ENCODE measurements around the gene CCDC92B. TPM values are rescaled to one million over a fixed set of nuclear protein-coding genes. Genes with fewer than 3 reads are reported as not detected.
"Not testable (repeated sequence)": the region's sequence is repeated elsewhere in the genome, so short reads cannot be mapped to it uniquely, and the experiment has no call there.

The CCDC92B gene
- total RNA-seq, 3 donors from 2014 or later (not counting 1 experiment from before 2014, with no cell fraction given): not detected

DNA sequence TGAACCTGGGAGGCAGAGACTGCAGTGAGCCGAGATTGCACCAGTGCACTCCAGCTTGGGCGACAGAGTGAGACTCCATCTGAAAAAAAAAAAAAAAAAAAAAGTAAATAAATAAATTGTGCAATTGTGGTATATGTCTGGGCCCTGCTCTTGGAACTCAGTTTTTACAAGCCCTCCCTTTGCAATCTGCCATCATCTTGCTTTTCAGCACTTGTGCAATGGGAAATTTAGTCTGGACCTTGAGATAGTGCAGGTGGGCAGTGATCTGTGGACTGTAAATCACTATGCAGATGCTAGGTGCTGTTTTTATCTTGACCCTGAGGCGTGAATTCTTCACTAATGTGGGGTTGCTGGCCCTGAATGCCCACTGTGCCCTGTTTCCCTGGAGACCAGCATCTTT, 40.2 kb upstream of the CCDC92B start:
- Mint-ChIP-seq H3K4me1 (peaks cover 36 to 52% of the 10 kb centered on the region in 2 donors), H3K27me3 (ENCODE audit: low read depth in 2 of 2) (no peaks in the 10 kb centered on the region), H3K9me3 (no peaks in the 10 kb centered on the region), H3K36me3 (no peaks in the 10 kb centered on the region), H3K27ac (no peak overlapping the region), H3K4me3 (no peak overlapping the region)
- peaks cover 60% of the 10 kb centered on the region for H3K4me1 ChIP-seq (ENCODE audit: control insufficient read depth, insufficient read depth, low read length)
- no peaks in the 10 kb centered on the region for H3K27me3 ChIP-seq (ENCODE audit: control insufficient read depth, insufficient read depth, low read length)
- H3K36me3 ChIP-seq (ENCODE audit: control insufficient read depth, insufficient read depth, low read length): no peaks in the 10 kb centered on the region
- ATAC-seq: no peak
- TF ChIP-seq, protein P1, sequence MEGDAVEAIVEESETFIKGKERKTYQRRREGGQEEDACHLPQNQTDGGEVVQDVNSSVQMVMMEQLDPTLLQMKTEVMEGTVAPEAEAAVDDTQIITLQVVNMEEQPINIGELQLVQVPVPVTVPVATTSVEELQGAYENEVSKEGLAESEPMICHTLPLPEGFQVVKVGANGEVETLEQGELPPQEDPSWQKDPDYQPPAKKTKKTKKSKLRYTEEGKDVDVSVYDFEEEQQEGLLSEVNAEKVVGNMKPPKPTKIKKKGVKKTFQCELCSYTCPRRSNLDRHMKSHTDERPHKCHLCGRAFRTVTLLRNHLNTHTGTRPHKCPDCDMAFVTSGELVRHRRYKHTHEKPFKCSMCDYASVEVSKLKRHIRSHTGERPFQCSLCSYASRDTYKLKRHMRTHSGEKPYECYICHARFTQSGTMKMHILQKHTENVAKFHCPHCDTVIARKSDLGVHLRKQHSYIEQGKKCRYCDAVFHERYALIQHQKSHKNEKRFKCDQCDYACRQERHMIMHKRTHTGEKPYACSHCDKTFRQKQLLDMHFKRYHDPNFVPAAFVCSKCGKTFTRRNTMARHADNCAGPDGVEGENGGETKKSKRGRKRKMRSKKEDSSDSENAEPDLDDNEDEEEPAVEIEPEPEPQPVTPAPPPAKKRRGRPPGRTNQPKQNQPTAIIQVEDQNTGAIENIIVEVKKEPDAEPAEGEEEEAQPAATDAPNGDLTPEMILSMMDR (IDR thresholded peaks at IDR 0.05): no peak
- no peaks in the 10 kb centered on the region for H3K9me3 ChIP-seq (ENCODE audit: control insufficient read depth, insufficient read depth, low read length)
- no peak overlapping the region for H3K4me3 ChIP-seq (ENCODE audit: low read length)
- no peak overlapping the region for H3K27ac ChIP-seq (ENCODE audit: low read length)
- intact Hi-C loops (cut with micrococcal nuclease): loop anchor here (5.0 kb wide), 2 partner anchors 38 to 223 kb away; no protein-coding TSS in a partner anchor
- 74% methylated on average over 3 of the region's 3 CpGs for WGBS (ENCODE audit: insufficient coverage)
- DNase-seq: no peak

DNA sequence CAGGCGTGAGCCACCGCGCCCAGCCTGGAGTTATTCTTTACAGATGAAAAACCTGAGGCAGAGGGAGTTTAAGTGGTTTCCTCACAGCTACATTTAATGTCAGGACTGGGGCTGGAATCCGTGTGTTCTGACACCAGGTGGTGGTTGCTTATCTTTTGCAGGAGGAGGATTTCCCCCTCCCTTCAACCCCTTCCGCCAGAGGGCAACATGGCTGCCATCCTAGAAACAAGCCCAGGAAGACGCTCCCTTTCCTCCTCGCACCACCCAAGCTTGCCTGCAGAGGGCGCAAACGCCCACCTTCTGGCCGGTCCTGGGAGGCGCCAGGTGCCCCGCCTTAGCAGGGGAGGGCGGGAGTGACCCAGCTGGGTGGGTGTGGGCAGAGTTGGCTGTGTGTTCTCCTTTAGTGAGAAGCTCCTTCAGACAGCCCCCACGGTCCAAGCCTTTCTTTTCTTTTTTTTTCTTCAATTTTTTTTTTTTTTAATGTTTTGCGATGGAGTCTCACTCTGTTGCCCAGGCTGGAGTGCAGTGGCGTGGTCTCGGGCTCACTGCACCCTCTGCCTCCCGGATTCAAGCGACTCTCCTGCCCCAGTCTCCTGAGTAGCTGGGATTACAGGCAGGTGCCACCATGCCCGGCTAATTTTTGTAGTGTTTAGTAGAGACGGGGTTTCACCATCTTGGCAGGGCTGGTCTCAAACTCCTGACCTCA, 36.9 kb upstream of the CCDC92B start:
- Mint-ChIP-seq H3K4me3 (no peak overlapping the region), H3K9me3 (no peaks in the 10 kb centered on the region), H3K27ac (no peak overlapping the region), H3K36me3 (no peaks in the 10 kb centered on the region), H3K27me3 (ENCODE audit: low read depth in 2 of 2) (no peaks in the 10 kb centered on the region), H3K4me1 (peaks cover 5 to 18% of the 10 kb centered on the region in 2 donors)
- H3K9me3 ChIP-seq (ENCODE audit: control insufficient read depth, insufficient read depth, low read length): no peaks in the 10 kb centered on the region
- no peaks in the 10 kb centered on the region for H3K27me3 ChIP-seq (ENCODE audit: control insufficient read depth, insufficient read depth, low read length)
- no peak overlapping the region for H3K4me3 ChIP-seq (ENCODE audit: low read length)
- WGBS (ENCODE audit: insufficient coverage): 29% methylated on average over 20 of the region's 21 CpGs
- intact Hi-C loops (cut with micrococcal nuclease): loop anchor here (1.0 to 5.0 kb wide), 2 partner anchors 51 to 226 kb away; no protein-coding TSS in a partner anchor
- DNase-seq: peak; percentile 93 to 95
- H3K4me1 ChIP-seq (ENCODE audit: control insufficient read depth, insufficient read depth, low read length): peaks cover 26% of the 10 kb centered on the region
- no peaks in the 10 kb centered on the region for H3K36me3 ChIP-seq (ENCODE audit: control insufficient read depth, insufficient read depth, low read length)
- TF ChIP-seq, protein P1 (IDR thresholded peaks at IDR 0.05): peak; percentile 96
- peak; percentile 98 to 99 (median 99) for ATAC-seq
- no peak overlapping the region for H3K27ac ChIP-seq (ENCODE audit: low read length)

DNA sequence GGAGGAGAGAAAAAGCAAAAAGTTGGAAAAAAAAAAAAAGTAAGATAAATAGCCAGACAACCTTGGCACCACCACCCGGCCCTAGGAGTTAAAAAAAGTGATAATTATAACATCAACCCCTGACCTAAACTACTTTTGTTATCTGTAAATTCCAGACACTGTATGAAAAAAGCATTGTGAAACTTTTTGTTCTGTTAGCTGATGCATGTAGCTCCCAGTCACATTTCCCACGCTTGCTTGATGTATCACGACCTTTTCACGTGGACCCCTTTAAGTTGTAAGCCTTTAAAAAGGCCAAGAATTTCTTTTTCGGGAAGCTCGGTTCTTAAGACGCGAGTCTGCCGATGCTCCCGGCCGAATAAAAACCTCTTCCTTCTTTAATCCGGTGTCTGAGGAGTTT, 35.9 kb upstream of the CCDC92B start:
- not testable (repeated sequence) for H3K9me3 ChIP-seq (ENCODE audit: control insufficient read depth, insufficient read depth, low read length); H3K36me3 ChIP-seq (ENCODE audit: control insufficient read depth, insufficient read depth, low read length); H3K27me3 ChIP-seq (ENCODE audit: control insufficient read depth, insufficient read depth, low read length); H3K4me3 Mint-ChIP-seq; H3K27ac Mint-ChIP-seq; H3K36me3 Mint-ChIP-seq; H3K4me3 ChIP-seq (ENCODE audit: low read length); ATAC-seq; H3K9me3 Mint-ChIP-seq; H3K27me3 Mint-ChIP-seq (ENCODE audit: low read depth in 2 of 2); H3K27ac ChIP-seq (ENCODE audit: low read length); DNase-seq
- WGBS (ENCODE audit: insufficient coverage): 88% methylated on average over 11 of the region's 12 CpGs
- intact Hi-C loops (cut with micrococcal nuclease): loop anchor here (5.0 kb wide), 1 partner anchor 227 kb away; no protein-coding TSS in a partner anchor
- peaks cover 7 to 18% of the 10 kb centered on the region in 2 donors for H3K4me1 Mint-ChIP-seq
- peaks cover 16% of the 10 kb centered on the region for H3K4me1 ChIP-seq (ENCODE audit: control insufficient read depth, insufficient read depth, low read length)

DNA sequence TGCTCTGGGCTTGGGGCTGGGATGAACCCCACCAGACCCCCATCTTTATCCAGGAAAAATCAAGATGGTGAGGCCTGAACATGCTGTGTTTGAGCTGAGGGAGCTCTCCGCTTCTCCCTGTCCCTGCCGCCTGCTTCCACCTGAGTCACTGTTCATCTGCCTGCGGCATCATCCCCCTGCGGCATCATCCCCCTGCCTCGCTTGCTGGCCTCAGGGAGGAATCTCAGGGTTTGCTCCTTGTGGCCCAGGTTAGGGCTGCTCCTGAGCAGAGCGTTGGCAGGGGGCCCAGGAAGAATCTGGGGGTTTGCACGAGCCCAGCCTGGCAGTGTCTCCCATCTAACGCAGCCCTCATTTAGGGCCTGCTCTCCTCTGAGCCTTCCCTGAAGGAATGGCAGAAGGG, 35.4 kb upstream of the CCDC92B start:
- H3K4me3 Mint-ChIP-seq: no peak overlapping the region
- DNase-seq: no peak
- H3K4me1 Mint-ChIP-seq: peaks cover 7 to 17% of the 10 kb centered on the region in 2 donors
- H3K36me3 Mint-ChIP-seq: no peaks in the 10 kb centered on the region
- H3K27me3 ChIP-seq (ENCODE audit: control insufficient read depth, insufficient read depth, low read length): no peaks in the 10 kb centered on the region
- 94% methylated on average over 8 of the region's 8 CpGs for WGBS (ENCODE audit: insufficient coverage)
- no peak overlapping the region for H3K27ac Mint-ChIP-seq
- no peaks in the 10 kb centered on the region for H3K9me3 Mint-ChIP-seq
- no peak for ATAC-seq
- no peak overlapping the region for H3K4me3 ChIP-seq (ENCODE audit: low read length)
- TF ChIP-seq, protein P1 (IDR thresholded peaks at IDR 0.05): no peak
- H3K9me3 ChIP-seq (ENCODE audit: control insufficient read depth, insufficient read depth, low read length): no peaks in the 10 kb centered on the region
- intact Hi-C loops (cut with micrococcal nuclease): loop anchor here (5.0 kb wide), 1 partner anchor 227 kb away; no protein-coding TSS in a partner anchor
- peaks cover 14% of the 10 kb centered on the region for H3K4me1 ChIP-seq (ENCODE audit: control insufficient read depth, insufficient read depth, low read length)
- no peaks in the 10 kb centered on the region for H3K36me3 ChIP-seq (ENCODE audit: control insufficient read depth, insufficient read depth, low read length)
- no peak overlapping the region for H3K27ac ChIP-seq (ENCODE audit: low read length)
- peaks cover 3 to 5% of the 10 kb centered on the region in 2 donors for H3K27me3 Mint-ChIP-seq (ENCODE audit: low read depth in 2 of 2)

All from natural killer cell (primary cell).